Parathyroid adenoma (tissue), 2 donors: Measurements from ENCODE around the gene MUC20.

Experiments
- H2AFZ ChIP-seq: fragments of 300-600 bp; sonication (generic); one replicate; pipeline ENCODE4 v1.7.0; 2017; ENCODE audit warnings: antibody characterized with exemption, mild to moderate bottlenecking
- H3K27ac ChIP-seq: fragments of 300-600 bp; sonication (generic); one replicate; pipeline ENCODE4 v1.7.0; 2017
- H3K27me3 ChIP-seq: fragments of 300-600 bp; sonication (generic); one replicate; pipeline ENCODE4 v1.7.0; 2017; ENCODE audit warnings: low read length; ENCODE audit not compliant: control insufficient read depth, insufficient read depth
- H3K36me3 ChIP-seq: fragments of 300-600 bp; sonication (generic); one replicate; pipeline ENCODE4 v1.7.0; 2017; ENCODE audit warnings: low read length; ENCODE audit not compliant: control insufficient read depth, insufficient read depth
- H3K4me1 ChIP-seq: fragments of 300-600 bp; sonication (generic); one replicate; pipeline ENCODE4 v1.7.0; 2017; ENCODE audit warnings: control low read depth
- H3K4me2 ChIP-seq: fragments of 300-600 bp; sonication (generic); one replicate; pipeline ENCODE4 v1.7.0; 2017; ENCODE audit warnings: low read length
- H3K4me3 ChIP-seq: fragments of 300-600 bp; sonication (generic); one replicate; pipeline ENCODE4 v1.7.0; 2017; ENCODE audit warnings: low read depth, low read length
- H3K79me2 ChIP-seq: fragments of 300-600 bp; sonication (generic); one replicate; pipeline ENCODE4 v1.7.0; 2017; ENCODE audit warnings: control low read depth
- H3K9ac ChIP-seq: fragments of 300-600 bp; sonication (generic); one replicate; pipeline ENCODE4 v1.7.0; 2017; ENCODE audit warnings: mild to moderate bottlenecking
- H3K9me3 ChIP-seq: fragments of 300-600 bp; sonication (generic); one replicate; pipeline ENCODE4 v1.7.0; 2017; ENCODE audit warnings: low read length; ENCODE audit not compliant: control insufficient read depth
- TF ChIP-seq, protein P1 (sequence below): fragments of 300-600 bp; sonication (generic); IDR thresholded peaks from one replicate; pipeline ENCODE4 v1.7.0; 2017; ENCODE audit warnings: antibody characterized with exemption, mild to moderate bottlenecking
- donor health status: primary hyperparathyroidism.

The MUC20 gene

GRCh38 chr3:195761123-195761566 is 40.4 kb downstream of the MUC20 start:
- H3K4me1 ChIP-seq: no peaks in the 10 kb centered on the region
- no peaks in the 10 kb centered on the region for H3K79me2 ChIP-seq
- peaks cover 3% of the 10 kb centered on the region for H3K27me3 ChIP-seq
- H3K9ac ChIP-seq: no peak overlapping the region
- TF ChIP-seq, protein P1, sequence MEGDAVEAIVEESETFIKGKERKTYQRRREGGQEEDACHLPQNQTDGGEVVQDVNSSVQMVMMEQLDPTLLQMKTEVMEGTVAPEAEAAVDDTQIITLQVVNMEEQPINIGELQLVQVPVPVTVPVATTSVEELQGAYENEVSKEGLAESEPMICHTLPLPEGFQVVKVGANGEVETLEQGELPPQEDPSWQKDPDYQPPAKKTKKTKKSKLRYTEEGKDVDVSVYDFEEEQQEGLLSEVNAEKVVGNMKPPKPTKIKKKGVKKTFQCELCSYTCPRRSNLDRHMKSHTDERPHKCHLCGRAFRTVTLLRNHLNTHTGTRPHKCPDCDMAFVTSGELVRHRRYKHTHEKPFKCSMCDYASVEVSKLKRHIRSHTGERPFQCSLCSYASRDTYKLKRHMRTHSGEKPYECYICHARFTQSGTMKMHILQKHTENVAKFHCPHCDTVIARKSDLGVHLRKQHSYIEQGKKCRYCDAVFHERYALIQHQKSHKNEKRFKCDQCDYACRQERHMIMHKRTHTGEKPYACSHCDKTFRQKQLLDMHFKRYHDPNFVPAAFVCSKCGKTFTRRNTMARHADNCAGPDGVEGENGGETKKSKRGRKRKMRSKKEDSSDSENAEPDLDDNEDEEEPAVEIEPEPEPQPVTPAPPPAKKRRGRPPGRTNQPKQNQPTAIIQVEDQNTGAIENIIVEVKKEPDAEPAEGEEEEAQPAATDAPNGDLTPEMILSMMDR: no peak
- H3K27ac ChIP-seq: no peak overlapping the region
- H2AFZ ChIP-seq: no peak overlapping the region
- H3K36me3 ChIP-seq: no peaks in the 10 kb centered on the region
- no peak overlapping the region for H3K4me2 ChIP-seq
- no peaks in the 10 kb centered on the region for H3K9me3 ChIP-seq
- no peak overlapping the region for H3K4me3 ChIP-seq

- H3K27me3 ChIP-seq: peaks cover 3% of the 10 kb centered on the region
- H3K9me3 ChIP-seq: no peaks in the 10 kb centered on the region
- H3K27ac ChIP-seq: no peak overlapping the region
- no peak overlapping the region for H3K4me3 ChIP-seq
- no peaks in the 10 kb centered on the region for H3K36me3 ChIP-seq
- no peak overlapping the region for H3K9ac ChIP-seq
- no peak overlapping the region for H3K4me2 ChIP-seq
- no peaks in the 10 kb centered on the region for H3K4me1 ChIP-seq
- TF ChIP-seq, protein P1: no peak
- no peak overlapping the region for H2AFZ ChIP-seq
- H3K79me2 ChIP-seq: no peaks in the 10 kb centered on the region
Measured at GRCh38 chr3:195761567-195762248, 40.9 kb downstream of the MUC20 start.

- no peaks in the 10 kb centered on the region for H3K9me3 ChIP-seq
- H3K36me3 ChIP-seq: no peaks in the 10 kb centered on the region
- H3K4me3 ChIP-seq: no peak overlapping the region
- no peak overlapping the region for H3K27ac ChIP-seq
- no peak overlapping the region for H2AFZ ChIP-seq
- no peak overlapping the region for H3K4me2 ChIP-seq
- H3K27me3 ChIP-seq: peaks cover 3% of the 10 kb centered on the region
- H3K9ac ChIP-seq: no peak overlapping the region
- no peaks in the 10 kb centered on the region for H3K79me2 ChIP-seq
- TF ChIP-seq, protein P1: no peak
- no peaks in the 10 kb centered on the region for H3K4me1 ChIP-seq
Measured at GRCh38 chr3:195762249-195762585, 41.4 kb downstream of the MUC20 start.

GRCh38 chr3:195762611-195763010 is 41.8 kb downstream of the MUC20 start:
- TF ChIP-seq, protein P1: no peak
- no peak overlapping the region for H3K4me3 ChIP-seq
- H3K4me2 ChIP-seq: no peak overlapping the region
- no peaks in the 10 kb centered on the region for H3K36me3 ChIP-seq
- no peaks in the 10 kb centered on the region for H3K27me3 ChIP-seq
- no peaks in the 10 kb centered on the region for H3K9me3 ChIP-seq
- H3K9ac ChIP-seq: no peak overlapping the region
- H3K79me2 ChIP-seq: no peaks in the 10 kb centered on the region
- no peak overlapping the region for H2AFZ ChIP-seq
- H3K27ac ChIP-seq: no peak overlapping the region
- no peaks in the 10 kb centered on the region for H3K4me1 ChIP-seq
